ENCODE measurements around the gene ZDHHC14. TPM values are rescaled to one million over a fixed set of nuclear protein-coding genes. Genes with fewer than 3 reads are reported as not detected.

The ZDHHC14 gene
- total and polyA plus RNA-seq, 2 of the 8 experiments (the other 6 are each of a cell fraction or from before 2014, with no cell fraction given), result 2.9 to 5.3 TPM

GRCh38 chr6:157376706-157377230 is 4.2 kb upstream of the ZDHHC14 start:
- Histone ChIP-seq H3K18ac (ENCODE audit: extremely low read depth, low read length) (no peak overlapping the region), H3K23me2 (ENCODE audit: low read depth, low read length) (no peaks in the 10 kb centered on the region; the same call in 1 of the 2 replicates), H3K4me1 (replicated peaks in 1 of 4; ENCODE audit: control insufficient read depth in 3 of 4, insufficient read depth in 4 of 4, low read length in 3 of 4) (peaks cover 2 to 8% (median 5%) of the 10 kb centered on the region in 4 experiments; a peak in 5 of 7 replicates), H3K79me1 (ENCODE audit: low read depth, low read length) (no peaks in the 10 kb centered on the region), H3K56ac (replicated peaks; ENCODE audit: insufficient read length, low read depth, low read length) (no peak overlapping the region), H3K27me3 (replicated peaks in 1 of 4; ENCODE audit: control insufficient read depth in 3 of 4, extremely low read depth in 1 of 4, insufficient read depth in 3 of 4, low read length in 3 of 4) (0 out of 7 replicates have a peak, but pooled peaks cover 0 to 2% (median 0%) of the 10 kb centered on the region in 4 experiments), H2BK120ac (replicated peaks; ENCODE audit: low read depth, low read length) (no peak overlapping the region), H3K79me2 (ENCODE audit: control insufficient read depth in 1 of 2, insufficient read depth in 2 of 2, low read length in 2 of 2) (no peaks in the 10 kb centered on the region), H4K8ac (ENCODE audit: extremely low read depth, insufficient read depth, low read length) (no peak overlapping the region), H3K9me3 (ENCODE audit: insufficient read depth in 2 of 2, low read depth in 1 of 2, low read length in 1 of 2) (no peaks in the 10 kb centered on the region), H2BK12ac (ENCODE audit: low read depth, low read length) (no peak overlapping the region), H3K36me3 (ENCODE audit: control insufficient read depth in 2 of 4, insufficient read depth in 4 of 4, low read length in 3 of 4) (no peaks in the 10 kb centered on the region), H3K27ac (ENCODE audit: low read depth, low read length) (no peak overlapping the region), H3K4ac (replicated peaks; ENCODE audit: insufficient read length, low read depth, low read length) (no peak overlapping the region), H3K4me2 (ENCODE audit: insufficient read depth in 1 of 2, low read depth in 2 of 2, low read length in 2 of 2) (no peak overlapping the region), H4K20me1 (replicated peaks in 1 of 2; ENCODE audit: control insufficient read depth in 1 of 2, insufficient read depth in 2 of 2, low read length in 2 of 2) (no peaks in the 10 kb centered on the region), H2BK15ac (ENCODE audit: low read length) (no peak overlapping the region), H2AFZ (ENCODE audit: low read length) (no peak overlapping the region), H3K4me3 (ENCODE audit: extremely low read depth in 1 of 4, insufficient read depth in 2 of 4, low read depth in 3 of 4, low read length in 4 of 4) (no peak overlapping the region), H4K91ac (replicated peaks; ENCODE audit: insufficient read length, low read length) (no peak overlapping the region), H2BK5ac (ENCODE audit: low read depth, low read length) (no peak overlapping the region), H3K23ac (ENCODE audit: insufficient read length) (no peak overlapping the region), H4K5ac (ENCODE audit: insufficient read length, low read depth, low read length) (no peak overlapping the region), H2AK5ac (ENCODE audit: low read depth, low read length) (no peak overlapping the region), H3K9ac (replicated peaks in 1 of 4; ENCODE audit: extremely low read depth in 1 of 4, low read depth in 3 of 4, low read length in 3 of 4) (no peak overlapping the region), H2BK20ac (ENCODE audit: low read length) (no peak overlapping the region), H3K14ac (ENCODE audit: insufficient read length) (no peak overlapping the region)
- FAIRE-seq (no peak), DNase-seq (ENCODE audit: low read depth in 1 of 2, low spot score in 2 of 2) (no peak)
- no peak for TF ChIP-seq ATF3 (IDR thresholded peaks at IDR 0.05; ENCODE audit: insufficient read depth, low read depth, low read length)
- TF ChIP-seq TEAD4 (IDR thresholded peaks at IDR 0.05; ENCODE audit: low read depth, low read length), result no peak
- no peak for TF ChIP-seq RNF2 (IDR thresholded peaks at IDR 0.05; ENCODE audit: borderline replicate concordance, low read depth, low read length, missing control alignments, poor library complexity, severe bottlenecking)
- TF ChIP-seq RBBP5 (IDR thresholded peaks at IDR 0.05; ENCODE audit: borderline replicate concordance, low read depth, low read length), result no peak
- TF ChIP-seq POLR2AphosphoS5 (IDR thresholded peaks at IDR 0.05; ENCODE audit: low read depth, low read length), result no peak
- 90% methylated on average over 9 of the region's 9 CpGs; no CpG with 5 or more reads in 1 of the 2 experiments for whole genome bisulfite sequencing, 2 experiments (ENCODE audit: extremely low coverage in 1 of 2, insufficient coverage in 1 of 2, insufficient read length in 1 of 2, insufficient replicate concordance in 2 of 2, low coverage in 1 of 2, low lambda C conversion rate in 2 of 2, missing lambda C conversion rate in 1 of 2)
- ChIA-PET CTCF (ENCODE audit: partially characterized antibody) (no interaction called here), POLR2A (ENCODE audit: partially characterized antibody) (no interaction called here)
